Measurements from ENCODE around the gene GRAMD1A. TPM values are rescaled to one million over a fixed set of nuclear protein-coding genes. Genes with fewer than 3 reads are reported as not detected.
"Not testable (repeated sequence)": the region's sequence is repeated elsewhere in the genome, so short reads cannot be mapped to it uniquely, and the experiment has no call there.

GRAMD1A gene
- total and polyA plus RNA-seq, 2 of the 8 experiments (the other 6 are each of a cell fraction or from before 2014, with no cell fraction given), result 113 to 154 TPM

GRCh38 chr19:35006007-35006341 is 5.9 kb downstream of the GRAMD1A start:
- not testable (repeated sequence) for H3K27ac ChIP-seq (ENCODE audit: low read depth, low read length); H2AFZ ChIP-seq (ENCODE audit: low read length); H2BK12ac ChIP-seq (ENCODE audit: low read depth, low read length); H3K4ac ChIP-seq (replicated peaks; ENCODE audit: insufficient read length, low read depth, low read length); H3K9ac ChIP-seq (replicated peaks in 1 of 4; ENCODE audit: extremely low read depth in 1 of 4, low read depth in 3 of 4, low read length in 3 of 4); H3K18ac ChIP-seq (ENCODE audit: extremely low read depth, low read length); H4K5ac ChIP-seq (ENCODE audit: insufficient read length, low read depth, low read length); H2BK20ac ChIP-seq (ENCODE audit: low read length); H3K4me3 ChIP-seq (ENCODE audit: extremely low read depth in 1 of 4, insufficient read depth in 2 of 4, low read depth in 3 of 4, low read length in 4 of 4); H2BK5ac ChIP-seq (ENCODE audit: low read depth, low read length); H2BK15ac ChIP-seq (ENCODE audit: low read length); DNase-seq (ENCODE audit: low read depth in 1 of 2, low spot score in 2 of 2); H2AK5ac ChIP-seq (ENCODE audit: low read depth, low read length); H3K27me3 ChIP-seq (replicated peaks in 1 of 4; ENCODE audit: control insufficient read depth in 3 of 4, extremely low read depth in 1 of 4, insufficient read depth in 3 of 4, low read length in 3 of 4); H3K4me2 ChIP-seq (ENCODE audit: insufficient read depth in 1 of 2, low read depth in 2 of 2, low read length in 2 of 2); H2BK120ac ChIP-seq (replicated peaks; ENCODE audit: low read depth, low read length); H3K9me3 ChIP-seq (ENCODE audit: insufficient read depth in 2 of 2, low read depth in 1 of 2, low read length in 1 of 2); FAIRE-seq; H3K14ac ChIP-seq (ENCODE audit: insufficient read length); H4K8ac ChIP-seq (ENCODE audit: extremely low read depth, insufficient read depth, low read length); H3K56ac ChIP-seq (replicated peaks; ENCODE audit: insufficient read length, low read depth, low read length); H3K23me2 ChIP-seq (ENCODE audit: low read depth, low read length); H3K23ac ChIP-seq (ENCODE audit: insufficient read length); H4K91ac ChIP-seq (replicated peaks; ENCODE audit: insufficient read length, low read length)
- ChIA-PET POLR2A (ENCODE audit: partially characterized antibody) (interaction anchor here (0.8 to 22.5 kb wide), 5 partner anchors 11 to 42 kb away, joined by 3 to 366 read pairs (median 4); partner anchors contain the start of genes SCN1B and ZNF792), CTCF (ENCODE audit: partially characterized antibody) (interaction anchor here (1.1 to 12.2 kb wide), 5 partner anchors 16 to 168 kb away, joined by 3 to 174 read pairs (median 4); partner anchors contain the start of gene ZNF30)
- H4K20me1 ChIP-seq (replicated peaks in 1 of 2; ENCODE audit: control insufficient read depth in 1 of 2, insufficient read depth in 2 of 2, low read length in 2 of 2), result peaks cover 30 to 43% of the 10 kb centered on the region in 2 experiments
- peaks cover 8 to 23% (median 11%) of the 10 kb centered on the region in 4 experiments for H3K4me1 ChIP-seq (replicated peaks in 1 of 4; ENCODE audit: control insufficient read depth in 3 of 4, insufficient read depth in 4 of 4, low read length in 3 of 4)
- 98% methylated on average over 6 of the region's 6 CpGs; no CpG with 5 or more reads in 1 of the 2 experiments for WGBS, 2 experiments (ENCODE audit: extremely low coverage in 1 of 2, insufficient coverage in 1 of 2, insufficient read length in 1 of 2, insufficient replicate concordance in 2 of 2, low coverage in 1 of 2, low lambda C conversion rate in 2 of 2, missing lambda C conversion rate in 1 of 2)
- H3K36me3 ChIP-seq (ENCODE audit: control insufficient read depth in 2 of 4, insufficient read depth in 4 of 4, low read length in 3 of 4), result peaks cover 21 to 39% (median 31%) of the 10 kb centered on the region in 4 experiments
- peaks cover 19% of the 10 kb centered on the region for H3K79me1 ChIP-seq (ENCODE audit: low read depth, low read length)
- H3K79me2 ChIP-seq (ENCODE audit: control insufficient read depth in 1 of 2, insufficient read depth in 2 of 2, low read length in 2 of 2), result peaks cover 30 to 65% of the 10 kb centered on the region in 2 experiments

All from H1 (cell line).